ENCODE data around the gene KLHL22. TPM values are rescaled to one million over a fixed set of nuclear protein-coding genes. Genes with fewer than 3 reads are reported as not detected.
"Not testable (repeated sequence)": the region's sequence is repeated elsewhere in the genome, so short reads cannot be mapped to it uniquely, and the experiment has no call there.

The KLHL22 gene
- total RNA-seq, 1 experiment from 2014 or later: 14.5 TPM

DNA sequence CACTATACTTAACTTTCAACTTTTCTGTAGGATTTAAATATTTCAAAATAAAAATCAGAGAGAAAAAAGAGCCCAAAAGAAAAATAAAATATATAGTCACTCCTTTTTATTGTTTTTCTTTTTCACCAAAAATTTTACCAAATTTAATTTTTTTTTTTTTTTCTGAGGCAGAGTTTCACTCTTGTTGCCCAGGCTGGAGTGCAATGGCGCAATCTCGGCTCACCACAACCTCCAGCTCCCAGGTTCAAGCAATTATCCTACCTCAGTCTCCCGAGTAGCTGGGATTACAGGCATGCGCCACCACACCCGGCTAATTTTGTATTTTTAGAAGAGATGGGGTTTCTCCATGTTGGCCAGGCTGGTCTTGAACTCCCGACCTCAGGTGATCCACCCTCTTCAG lies 17.5 kb downstream of the KLHL22 start:
- H3K27me3 ChIP-seq (ENCODE audit: control insufficient read depth, insufficient read depth, low read length); in situ Hi-C loops (cut with HindIII; ENCODE audit: low pct_unique_long_range_greater_than_20kb, low sequenced_read_pairs); DNase-seq (ENCODE audit: low read depth, low spot score); H3K27ac ChIP-seq (ENCODE audit: low read length); H3K36me3 ChIP-seq (ENCODE audit: control insufficient read depth, insufficient read depth, low read length); H3K4me1 ChIP-seq (ENCODE audit: control insufficient read depth, insufficient read depth, low read length); CTCF ChIA-PET; POLR2A ChIA-PET; BruUV-seq (replicated peaks); intact Hi-C loops (cut with micrococcal nuclease; ENCODE audit: unreplicated experiment); H3K9me3 ChIP-seq (ENCODE audit: control insufficient read depth, insufficient read depth, low read depth, low read length); ATAC-seq; H3K4me3 ChIP-seq (ENCODE audit: low read depth in 2 of 2, low read length in 2 of 2): not testable (repeated sequence)

DNA sequence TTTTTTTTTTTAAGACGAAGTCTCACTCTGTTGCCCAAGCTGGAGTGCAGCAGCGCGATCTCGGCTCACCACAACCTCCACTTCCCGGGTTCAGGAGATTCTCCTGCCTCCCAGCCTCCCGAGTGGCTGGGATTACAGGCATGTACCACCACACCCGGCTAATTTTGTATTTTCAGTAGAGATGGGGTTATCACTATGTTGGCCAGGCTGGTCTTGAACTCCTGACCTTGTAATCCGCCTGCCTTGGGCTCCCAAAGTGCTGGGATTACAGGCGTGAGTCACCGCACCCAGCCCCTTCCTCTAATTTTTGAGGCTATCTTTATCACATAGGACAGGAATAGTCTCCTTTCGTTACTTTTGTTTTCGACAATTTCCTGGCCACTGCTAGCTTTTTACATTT lies 20.0 kb downstream of the KLHL22 start:
- H3K36me3 ChIP-seq (ENCODE audit: control insufficient read depth, insufficient read depth, low read length); intact Hi-C loops (cut with micrococcal nuclease; ENCODE audit: unreplicated experiment); POLR2A ChIA-PET; ATAC-seq; H3K9me3 ChIP-seq (ENCODE audit: control insufficient read depth, insufficient read depth, low read depth, low read length); BruUV-seq (replicated peaks); H3K4me3 ChIP-seq (ENCODE audit: low read depth in 2 of 2, low read length in 2 of 2); CTCF ChIA-PET; DNase-seq (ENCODE audit: low read depth, low spot score); H3K27me3 ChIP-seq (ENCODE audit: control insufficient read depth, insufficient read depth, low read length); H3K4me1 ChIP-seq (ENCODE audit: control insufficient read depth, insufficient read depth, low read length); in situ Hi-C loops (cut with HindIII; ENCODE audit: low pct_unique_long_range_greater_than_20kb, low sequenced_read_pairs); H3K27ac ChIP-seq (ENCODE audit: low read length): not testable (repeated sequence)

DNA sequence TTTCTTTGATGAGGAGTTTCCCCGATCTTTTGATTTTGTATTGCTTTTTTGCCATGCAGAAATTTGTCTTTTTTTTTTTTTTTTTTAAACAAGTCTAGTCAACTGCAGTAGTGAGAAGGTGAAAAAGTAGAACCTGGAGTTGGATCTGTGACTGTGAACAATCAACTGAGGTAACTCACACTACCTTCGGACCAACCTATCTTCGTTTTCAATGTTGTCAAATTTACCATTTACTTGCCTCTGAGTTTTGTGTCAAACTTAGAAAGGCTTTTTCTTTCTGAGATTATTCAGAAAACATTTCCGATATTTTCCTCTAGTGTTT lies 20.5 kb downstream of the KLHL22 start:
- ATAC-seq (no peak), DNase-seq (ENCODE audit: low read depth, low spot score) (no peak)
- ChIA-PET CTCF (no interaction called here), POLR2A (no interaction called here)
- no peak for TF ChIP-seq POLR2AphosphoS5 (IDR thresholded peaks at IDR 0.05; ENCODE audit: low read depth, low read length)
- TF ChIP-seq, protein P1, sequence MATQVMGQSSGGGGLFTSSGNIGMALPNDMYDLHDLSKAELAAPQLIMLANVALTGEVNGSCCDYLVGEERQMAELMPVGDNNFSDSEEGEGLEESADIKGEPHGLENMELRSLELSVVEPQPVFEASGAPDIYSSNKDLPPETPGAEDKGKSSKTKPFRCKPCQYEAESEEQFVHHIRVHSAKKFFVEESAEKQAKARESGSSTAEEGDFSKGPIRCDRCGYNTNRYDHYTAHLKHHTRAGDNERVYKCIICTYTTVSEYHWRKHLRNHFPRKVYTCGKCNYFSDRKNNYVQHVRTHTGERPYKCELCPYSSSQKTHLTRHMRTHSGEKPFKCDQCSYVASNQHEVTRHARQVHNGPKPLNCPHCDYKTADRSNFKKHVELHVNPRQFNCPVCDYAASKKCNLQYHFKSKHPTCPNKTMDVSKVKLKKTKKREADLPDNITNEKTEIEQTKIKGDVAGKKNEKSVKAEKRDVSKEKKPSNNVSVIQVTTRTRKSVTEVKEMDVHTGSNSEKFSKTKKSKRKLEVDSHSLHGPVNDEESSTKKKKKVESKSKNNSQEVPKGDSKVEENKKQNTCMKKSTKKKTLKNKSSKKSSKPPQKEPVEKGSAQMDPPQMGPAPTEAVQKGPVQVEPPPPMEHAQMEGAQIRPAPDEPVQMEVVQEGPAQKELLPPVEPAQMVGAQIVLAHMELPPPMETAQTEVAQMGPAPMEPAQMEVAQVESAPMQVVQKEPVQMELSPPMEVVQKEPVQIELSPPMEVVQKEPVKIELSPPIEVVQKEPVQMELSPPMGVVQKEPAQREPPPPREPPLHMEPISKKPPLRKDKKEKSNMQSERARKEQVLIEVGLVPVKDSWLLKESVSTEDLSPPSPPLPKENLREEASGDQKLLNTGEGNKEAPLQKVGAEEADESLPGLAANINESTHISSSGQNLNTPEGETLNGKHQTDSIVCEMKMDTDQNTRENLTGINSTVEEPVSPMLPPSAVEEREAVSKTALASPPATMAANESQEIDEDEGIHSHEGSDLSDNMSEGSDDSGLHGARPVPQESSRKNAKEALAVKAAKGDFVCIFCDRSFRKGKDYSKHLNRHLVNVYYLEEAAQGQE (IDR thresholded peaks at IDR 0.05; ENCODE audit: insufficient read depth in 1 of 2, low read depth in 2 of 2, low read length in 1 of 2): no peak
- no peak for TF ChIP-seq SIN3A (IDR thresholded peaks at IDR 0.05; ENCODE audit: borderline replicate concordance, insufficient read depth, low read depth, low read length)
- TF ChIP-seq TCF7L2 (IDR thresholded peaks at IDR 0.05; ENCODE audit: low read depth, low read length): no peak
- TF ChIP-seq, protein P2, sequence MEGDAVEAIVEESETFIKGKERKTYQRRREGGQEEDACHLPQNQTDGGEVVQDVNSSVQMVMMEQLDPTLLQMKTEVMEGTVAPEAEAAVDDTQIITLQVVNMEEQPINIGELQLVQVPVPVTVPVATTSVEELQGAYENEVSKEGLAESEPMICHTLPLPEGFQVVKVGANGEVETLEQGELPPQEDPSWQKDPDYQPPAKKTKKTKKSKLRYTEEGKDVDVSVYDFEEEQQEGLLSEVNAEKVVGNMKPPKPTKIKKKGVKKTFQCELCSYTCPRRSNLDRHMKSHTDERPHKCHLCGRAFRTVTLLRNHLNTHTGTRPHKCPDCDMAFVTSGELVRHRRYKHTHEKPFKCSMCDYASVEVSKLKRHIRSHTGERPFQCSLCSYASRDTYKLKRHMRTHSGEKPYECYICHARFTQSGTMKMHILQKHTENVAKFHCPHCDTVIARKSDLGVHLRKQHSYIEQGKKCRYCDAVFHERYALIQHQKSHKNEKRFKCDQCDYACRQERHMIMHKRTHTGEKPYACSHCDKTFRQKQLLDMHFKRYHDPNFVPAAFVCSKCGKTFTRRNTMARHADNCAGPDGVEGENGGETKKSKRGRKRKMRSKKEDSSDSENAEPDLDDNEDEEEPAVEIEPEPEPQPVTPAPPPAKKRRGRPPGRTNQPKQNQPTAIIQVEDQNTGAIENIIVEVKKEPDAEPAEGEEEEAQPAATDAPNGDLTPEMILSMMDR (IDR thresholded peaks at IDR 0.05): no peak
- Histone ChIP-seq H3K4me1 (ENCODE audit: control insufficient read depth, insufficient read depth, low read length) (no peaks in the 10 kb centered on the region), H3K36me3 (ENCODE audit: control insufficient read depth, insufficient read depth, low read length) (no peaks in the 10 kb centered on the region), H3K9me3 (ENCODE audit: control insufficient read depth, insufficient read depth, low read depth, low read length) (no peaks in the 10 kb centered on the region), H3K27me3 (ENCODE audit: control insufficient read depth, insufficient read depth, low read length) (no peaks in the 10 kb centered on the region), H3K27ac (ENCODE audit: low read length) (no peak overlapping the region), H3K4me3 (ENCODE audit: low read depth in 2 of 2, low read length in 2 of 2) (no peak overlapping the region)
- in situ Hi-C loops (cut with HindIII; ENCODE audit: low pct_unique_long_range_greater_than_20kb, low sequenced_read_pairs): no loop called here
- intact Hi-C loops (cut with micrococcal nuclease; ENCODE audit: unreplicated experiment): no loop called here
- no TSS peak for BruUV-seq (replicated peaks)

Measured in Panc1 (cell line).